NCI-H2107 treated with DMSO at 0.1 percent for 48 hours (cell line): ENCODE results near the gene CYB561D1.
A peak's percentile ranks its signal among the peaks of the same experiment; 100 is the strongest.
"Not testable (repeated sequence)": the region's sequence is repeated elsewhere in the genome, so short reads cannot be mapped to it uniquely, and the experiment has no call there.

ENCODE experiments used
- DNase-seq: peaks from one replicate; lab custom pipeline; 2025; ENCODE audit not compliant: unreplicated experiment; lab: John Stamatoyannopoulos, UW

CYB561D1 gene

GRCh38 chr1:109493805-109494539 lies at the start of gene CYB561D1:
Gene CYB561D1, plus strand, starts transcription at chr1:109494094. Its CDS starts 46 bp downstream, at chr1:109494140.
- peak; percentile 55 for DNase-seq

- no peak for DNase-seq
Measured at GRCh38 chr1:109444346-109444745, 49.5 kb upstream of the CYB561D1 start.

GRCh38 chr1:109445949-109446695 lies 47.8 kb upstream of the CYB561D1 start:
- not testable (repeated sequence) for DNase-seq

- DNase-seq, result no peak
Measured at GRCh38 chr1:109447524-109447923, 46.4 kb upstream of the CYB561D1 start.

GRCh38 chr1:109454497-109455133 lies 39.3 kb upstream of the CYB561D1 start:
- DNase-seq, result no peak

GRCh38 chr1:109457819-109458218 lies 36.1 kb upstream of the CYB561D1 start:
- no peak for DNase-seq

GRCh38 chr1:109466125-109466451 lies 27.8 kb upstream of the CYB561D1 start:
- DNase-seq, result no peak

GRCh38 chr1:109466452-109467300 lies 27.2 kb upstream of the CYB561D1 start, which contains the start of gene SYPL2:
Gene SYPL2, plus strand, starts transcription at chr1:109466546. Its CDS starts 298 bp downstream, at chr1:109466844.
- no peak for DNase-seq

- no peak for DNase-seq
Measured at GRCh38 chr1:109467301-109467777, 26.6 kb upstream of the CYB561D1 start.

GRCh38 chr1:109468061-109468460 lies 25.8 kb upstream of the CYB561D1 start:
- DNase-seq, result no peak

- no peak for DNase-seq
Measured at GRCh38 chr1:109468903-109469302, 25.0 kb upstream of the CYB561D1 start.

- no peak for DNase-seq
Measured at GRCh38 chr1:109470245-109470644, 23.6 kb upstream of the CYB561D1 start.

- DNase-seq, result no peak
Measured at GRCh38 chr1:109472779-109473178, 21.1 kb upstream of the CYB561D1 start.

GRCh38 chr1:109473284-109474057 lies 20.4 kb upstream of the CYB561D1 start:
- not testable (repeated sequence) for DNase-seq

- no peak for DNase-seq
Measured at GRCh38 chr1:109474697-109475096, 19.2 kb upstream of the CYB561D1 start.

GRCh38 chr1:109475261-109475660 lies 18.6 kb upstream of the CYB561D1 start:
- no peak for DNase-seq

GRCh38 chr1:109476825-109477224 lies 17.1 kb upstream of the CYB561D1 start:
- DNase-seq, result no peak

GRCh38 chr1:109477821-109478220 lies 16.1 kb upstream of the CYB561D1 start:
- DNase-seq, result no peak

- DNase-seq, result no peak
Measured at GRCh38 chr1:109478806-109479205, 15.1 kb upstream of the CYB561D1 start.

GRCh38 chr1:109479311-109479710 lies 14.6 kb upstream of the CYB561D1 start:
- no peak for DNase-seq
